ENCODE measurements around the gene M1AP.

Gene M1AP

GRCh38 chr2:74648009-74648443 is at the start of gene M1AP:
Gene M1AP, minus strand, starts transcription at chr2:74648330. Its CDS starts 8,055 bp downstream, at chr2:74640275.
- DNase-seq, result peak in 1 of 2 experiments; percentile 14
- TF ChIP-seq POLR2A (IDR thresholded peaks at IDR 0.05; ENCODE audit: low read length) (no peak), GATA1 (IDR thresholded peaks at IDR 0.05; ENCODE audit: low read depth, low read length) (no peak)

GRCh38 chr2:74696829-74697228 is 48.7 kb upstream of the M1AP start:
- DNase-seq, result no peak
- TF ChIP-seq POLR2A (IDR thresholded peaks at IDR 0.05; ENCODE audit: low read length) (no peak), GATA1 (IDR thresholded peaks at IDR 0.05; ENCODE audit: low read depth, low read length) (no peak)

GRCh38 chr2:74695663-74696062 is 47.5 kb upstream of the M1AP start:
- TF ChIP-seq GATA1 (IDR thresholded peaks at IDR 0.05; ENCODE audit: low read depth, low read length) (no peak), POLR2A (IDR thresholded peaks at IDR 0.05; ENCODE audit: low read length) (no peak)
- no peak for DNase-seq

- no peak for TF ChIP-seq GATA1 (IDR thresholded peaks at IDR 0.05; ENCODE audit: low read depth, low read length)
- TF ChIP-seq POLR2A (IDR thresholded peaks at IDR 0.05; ENCODE audit: low read length), result no peak
- no peak for DNase-seq
Measured at GRCh38 chr2:74694281-74694680, 46.2 kb upstream of the M1AP start.

- DNase-seq, result no peak
- no peak for TF ChIP-seq GATA1 (IDR thresholded peaks at IDR 0.05; ENCODE audit: low read depth, low read length)
- no peak for TF ChIP-seq POLR2A (IDR thresholded peaks at IDR 0.05; ENCODE audit: low read length)
Measured at GRCh38 chr2:74693668-74694067, 45.5 kb upstream of the M1AP start.

GRCh38 chr2:74693213-74693612 is 45.1 kb upstream of the M1AP start:
- no peak for DNase-seq
- TF ChIP-seq POLR2A (IDR thresholded peaks at IDR 0.05; ENCODE audit: low read length) (no peak), GATA1 (IDR thresholded peaks at IDR 0.05; ENCODE audit: low read depth, low read length) (no peak)

- TF ChIP-seq GATA1 (IDR thresholded peaks at IDR 0.05; ENCODE audit: low read depth, low read length), result no peak
- no peak for TF ChIP-seq POLR2A (IDR thresholded peaks at IDR 0.05; ENCODE audit: low read length)
- no peak for DNase-seq
Measured at GRCh38 chr2:74691929-74692328, 43.8 kb upstream of the M1AP start.

GRCh38 chr2:74690571-74690970 is 42.4 kb upstream of the M1AP start:
- TF ChIP-seq POLR2A (IDR thresholded peaks at IDR 0.05; ENCODE audit: low read length) (no peak), GATA1 (IDR thresholded peaks at IDR 0.05; ENCODE audit: low read depth, low read length) (no peak)
- DNase-seq, result peak; percentile 48 to 61

- DNase-seq, result no peak
- TF ChIP-seq POLR2A (IDR thresholded peaks at IDR 0.05; ENCODE audit: low read length) (no peak), GATA1 (IDR thresholded peaks at IDR 0.05; ENCODE audit: low read depth, low read length) (no peak)
Measured at GRCh38 chr2:74689671-74690070, 41.5 kb upstream of the M1AP start.

- TF ChIP-seq GATA1 (IDR thresholded peaks at IDR 0.05; ENCODE audit: low read depth, low read length) (no peak), POLR2A (IDR thresholded peaks at IDR 0.05; ENCODE audit: low read length) (no peak)
- no peak for DNase-seq
Measured at GRCh38 chr2:74688881-74689280, 40.8 kb upstream of the M1AP start.

GRCh38 chr2:74685408-74685807 is 37.3 kb upstream of the M1AP start:
- no peak for DNase-seq
- TF ChIP-seq POLR2A (IDR thresholded peaks at IDR 0.05; ENCODE audit: low read length) (no peak), GATA1 (IDR thresholded peaks at IDR 0.05; ENCODE audit: low read depth, low read length) (no peak)

GRCh38 chr2:74682501-74682900 is 34.4 kb upstream of the M1AP start:
- TF ChIP-seq POLR2A (IDR thresholded peaks at IDR 0.05; ENCODE audit: low read length), result no peak
- no peak for TF ChIP-seq GATA1 (IDR thresholded peaks at IDR 0.05; ENCODE audit: low read depth, low read length)
- no peak for DNase-seq

- no peak for DNase-seq
- TF ChIP-seq POLR2A (IDR thresholded peaks at IDR 0.05; ENCODE audit: low read length) (no peak), GATA1 (IDR thresholded peaks at IDR 0.05; ENCODE audit: low read depth, low read length) (no peak)
Measured at GRCh38 chr2:74679615-74680014, 31.5 kb upstream of the M1AP start.

- no peak for DNase-seq
- TF ChIP-seq GATA1 (IDR thresholded peaks at IDR 0.05; ENCODE audit: low read depth, low read length) (no peak), POLR2A (IDR thresholded peaks at IDR 0.05; ENCODE audit: low read length) (no peak)
Measured at GRCh38 chr2:74676331-74676730, 28.2 kb upstream of the M1AP start.

GRCh38 chr2:74675090-74675489 is 27.0 kb upstream of the M1AP start:
- no peak for DNase-seq
- no peak for TF ChIP-seq GATA1 (IDR thresholded peaks at IDR 0.05; ENCODE audit: low read depth, low read length)
- TF ChIP-seq POLR2A (IDR thresholded peaks at IDR 0.05; ENCODE audit: low read length), result no peak
